Uterus (tissue), 4 donors: Measurements from ENCODE around the gene TMEM81. TPM values are rescaled to one million over a fixed set of nuclear protein-coding genes. Genes with fewer than 3 reads are reported as not detected.

Experiments
- DNase-seq, 2 donors: peaks; one replicate each; pipeline ENCODE4 v3.0.0-alpha.2; 2019 to 2020
- H3K27ac ChIP-seq, 2 donors: fragments of 200-600 bp; sonication (generic); 1 replicate in 1 of 2; 2 replicates in 1 of 2; pipeline ENCODE4 v1.5.1; 2016 to 2018
- H3K27me3 ChIP-seq, 2 donors: fragments of 200-600 bp; sonication (generic); one replicate each; pipeline ENCODE4 v1.5.1; 2018 to 2019; ENCODE audit warnings: control low read depth in 1 of 2
- H3K36me3 ChIP-seq, 2 donors: fragments of 200-600 bp; sonication (generic); one replicate each; pipeline ENCODE4 v1.5.1; 2019; ENCODE audit warnings: control low read depth in 1 of 2
- H3K4me1 ChIP-seq, 2 donors: fragments of 200-600 bp; sonication (generic); one replicate each; pipeline ENCODE4 v1.5.1; 2018 to 2019; ENCODE audit warnings: control low read depth in 1 of 2
- H3K4me3 ChIP-seq, 2 donors: fragments of 200-600 bp; sonication (generic); 1 replicate in 1 of 2; 2 replicates in 1 of 2; pipeline ENCODE4 v1.5.1; 2018 to 2019; ENCODE audit warnings: mild to moderate bottlenecking in 1 of 2
- H3K9me3 ChIP-seq, 2 donors: fragments of 200-600 bp; sonication (generic); one replicate each; pipeline ENCODE4 v1.5.1; 2019; ENCODE audit warnings: control low read depth in 1 of 2
- CTCF ChIP-seq, 4 experiments: fragments of 200-600 bp in 2 of 4; fragments of 450-650 bp in 2 of 4; sonication (generic) in 2 of 4; IDR thresholded peaks; one replicate each; pipeline ENCODE4 v1.5.1; 2016 to 2019; ENCODE audit warnings: antibody characterized with exemption in 4 of 4, mild to moderate bottlenecking in 2 of 4, moderate library complexity in 1 of 4
- POLR2A ChIP-seq, 2 donors: fragments of 450-650 bp; IDR thresholded peaks; one replicate each; pipeline ENCODE4 v1.6.1; 2016; ENCODE audit warnings: antibody characterized with exemption in 2 of 2, mild to moderate bottlenecking in 1 of 2, moderate library complexity in 1 of 2
- intact Hi-C: fragments of 100-400 bp; cut with DNase I; formaldehyde crosslinking; loops from one replicate; pipeline ENCODE4 v1.15.1; 2023; ENCODE audit warnings: low total_unique reads
- total RNA-seq, 4 donors: library from RNA; depleted of rRNA in 3 of 4; stranded (reverse); fragments of >200 nt in 3 of 4; gene quantifications; one replicate each; pipeline versions ENCODE4 v1.1.0 to v1.2.4, GENCODE V29; 2014 to 2023
- donor health status: DM: yes; HTN: yes; CAD: no.

TMEM81 gene
- total RNA-seq, 4 donors from 2014 or later: 0.26 to 3.3 (median 1.7) TPM; not detected in 1

- no peak overlapping the region for H3K27ac ChIP-seq
- intact Hi-C loops: no loop called here
- H3K4me3 ChIP-seq: no peak overlapping the region
- H3K36me3 ChIP-seq: no peaks in the 10 kb centered on the region
- H3K27me3 ChIP-seq: no peaks in the 10 kb centered on the region
- DNase-seq: no peak
- no peaks in the 10 kb centered on the region for H3K9me3 ChIP-seq
- no peaks in the 10 kb centered on the region for H3K4me1 ChIP-seq
- no peak for TF ChIP-seq POLR2A (IDR thresholded peaks at IDR 0.05)
- no peak for TF ChIP-seq CTCF (IDR thresholded peaks at IDR 0.05)
These were observed 26.3 kb downstream of the TMEM81 start for GRCh38 chr1:205057808-205058575.

GRCh38 chr1:205056956-205057568, 27.2 kb downstream of the TMEM81 start:
- TF ChIP-seq POLR2A (IDR thresholded peaks at IDR 0.05): no peak
- TF ChIP-seq CTCF (IDR thresholded peaks at IDR 0.05): no peak
- no peak overlapping the region for H3K27ac ChIP-seq
- no peak for DNase-seq

GRCh38 chr1:205056188-205056611, 28.1 kb downstream of the TMEM81 start:
- Histone ChIP-seq H3K9me3 (no peaks in the 10 kb centered on the region), H3K27ac (no peak overlapping the region), H3K27me3 (no peaks in the 10 kb centered on the region), H3K4me1 (no peaks in the 10 kb centered on the region), H3K36me3 (no peaks in the 10 kb centered on the region), H3K4me3 (no peak overlapping the region)
- DNase-seq: no peak
- intact Hi-C loops: no loop called here
- TF ChIP-seq POLR2A (IDR thresholded peaks at IDR 0.05) (no peak), CTCF (IDR thresholded peaks at IDR 0.05) (no peak)

More at GRCh38 chr1:205056956-205057568, 27.2 kb downstream of the TMEM81 start:
- no peaks in the 10 kb centered on the region for H3K4me1 ChIP-seq
- H3K27me3 ChIP-seq: no peaks in the 10 kb centered on the region
- no peaks in the 10 kb centered on the region for H3K9me3 ChIP-seq
- intact Hi-C loops: no loop called here
- H3K4me3 ChIP-seq: no peak overlapping the region
- H3K36me3 ChIP-seq: no peaks in the 10 kb centered on the region

GRCh38 chr1:205054013-205054412, 30.2 kb downstream of the TMEM81 start:
- intact Hi-C loops: no loop called here
- H3K27me3 ChIP-seq: no peaks in the 10 kb centered on the region
- H3K4me1 ChIP-seq: no peaks in the 10 kb centered on the region
- DNase-seq: no peak
- H3K27ac ChIP-seq: no peak overlapping the region
- no peak overlapping the region for H3K4me3 ChIP-seq
- no peaks in the 10 kb centered on the region for H3K9me3 ChIP-seq
- TF ChIP-seq CTCF (IDR thresholded peaks at IDR 0.05) (no peak), POLR2A (IDR thresholded peaks at IDR 0.05) (no peak)
- H3K36me3 ChIP-seq: no peaks in the 10 kb centered on the region

GRCh38 chr1:205053296-205053695, 31.0 kb downstream of the TMEM81 start:
- no peaks in the 10 kb centered on the region for H3K4me1 ChIP-seq
- intact Hi-C loops: no loop called here
- no peaks in the 10 kb centered on the region for H3K36me3 ChIP-seq
- DNase-seq: no peak
- H3K27me3 ChIP-seq: no peaks in the 10 kb centered on the region
- no peaks in the 10 kb centered on the region for H3K9me3 ChIP-seq
- H3K27ac ChIP-seq: no peak overlapping the region
- TF ChIP-seq POLR2A (IDR thresholded peaks at IDR 0.05) (no peak), CTCF (IDR thresholded peaks at IDR 0.05) (no peak)
- no peak overlapping the region for H3K4me3 ChIP-seq
